ENCODE results near the gene REM2.

REM2 gene

DNA sequence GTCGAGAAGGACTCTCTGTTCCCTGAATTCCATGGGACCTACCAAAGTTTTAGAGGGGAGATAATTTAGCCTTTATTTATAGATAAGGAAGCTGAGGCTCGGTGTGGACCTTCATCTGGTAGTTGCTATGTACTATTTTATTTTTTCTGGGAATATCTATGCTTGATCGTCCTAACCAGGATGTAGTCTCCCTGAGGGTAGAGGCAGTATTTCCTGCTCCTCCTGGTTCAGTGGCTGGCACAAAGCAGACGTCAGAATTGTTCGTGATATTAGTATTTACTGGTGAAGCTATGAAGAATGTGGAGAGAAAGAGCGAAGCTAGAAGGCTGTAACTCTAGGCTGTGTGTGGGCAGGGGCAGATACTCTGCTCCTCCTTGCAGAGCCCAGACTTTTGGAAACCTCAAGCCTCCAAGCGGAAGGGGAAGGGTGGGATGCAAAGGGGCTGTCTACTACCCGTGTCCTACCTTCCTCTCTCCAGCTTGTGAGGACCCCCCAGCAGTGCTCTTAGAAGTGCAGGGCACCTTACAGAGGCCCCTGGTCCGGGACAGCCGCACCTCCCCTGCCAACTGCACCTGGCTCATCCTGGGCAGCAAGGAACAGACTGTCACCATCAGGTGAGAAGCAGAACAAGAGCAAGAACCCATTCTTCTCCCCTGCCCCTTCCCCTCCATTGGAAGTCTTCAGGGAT is 10.0 kb upstream of the REM2 start:
- DNase-seq (ENCODE audit: low read depth) = no peak

DNA sequence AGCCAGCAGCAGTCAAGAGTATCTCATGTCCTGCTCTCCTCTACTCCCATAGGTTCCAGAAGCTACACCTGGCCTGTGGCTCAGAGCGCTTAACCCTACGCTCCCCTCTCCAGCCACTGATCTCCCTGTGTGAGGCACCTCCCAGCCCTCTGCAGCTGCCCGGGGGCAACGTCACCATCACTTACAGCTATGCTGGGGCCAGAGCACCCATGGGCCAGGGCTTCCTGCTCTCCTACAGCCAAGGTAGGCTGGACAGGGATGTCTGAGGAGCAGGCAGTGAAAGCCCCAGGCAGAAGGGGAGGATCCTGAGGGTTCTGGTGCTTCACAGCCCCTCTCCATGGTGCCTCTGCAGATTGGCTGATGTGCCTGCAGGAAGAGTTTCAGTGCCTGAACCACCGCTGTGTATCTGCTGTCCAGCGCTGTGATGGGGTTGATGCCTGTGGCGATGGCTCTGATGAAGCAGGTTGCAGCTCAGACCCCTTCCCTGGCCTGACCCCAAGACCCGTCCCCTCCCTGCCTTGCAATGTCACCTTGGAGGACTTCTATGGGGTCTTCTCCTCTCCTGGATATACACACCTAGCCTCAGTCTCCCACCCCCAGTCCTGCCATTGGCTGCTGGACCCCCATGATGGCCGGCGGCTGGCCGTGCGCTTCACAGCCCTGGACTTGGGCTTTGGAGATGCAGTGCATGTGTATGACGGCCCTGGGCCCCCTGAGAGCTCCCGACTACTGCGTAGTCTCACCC is 7.8 kb upstream of the REM2 start:
- no peak for DNase-seq (ENCODE audit: low read depth)

DNA sequence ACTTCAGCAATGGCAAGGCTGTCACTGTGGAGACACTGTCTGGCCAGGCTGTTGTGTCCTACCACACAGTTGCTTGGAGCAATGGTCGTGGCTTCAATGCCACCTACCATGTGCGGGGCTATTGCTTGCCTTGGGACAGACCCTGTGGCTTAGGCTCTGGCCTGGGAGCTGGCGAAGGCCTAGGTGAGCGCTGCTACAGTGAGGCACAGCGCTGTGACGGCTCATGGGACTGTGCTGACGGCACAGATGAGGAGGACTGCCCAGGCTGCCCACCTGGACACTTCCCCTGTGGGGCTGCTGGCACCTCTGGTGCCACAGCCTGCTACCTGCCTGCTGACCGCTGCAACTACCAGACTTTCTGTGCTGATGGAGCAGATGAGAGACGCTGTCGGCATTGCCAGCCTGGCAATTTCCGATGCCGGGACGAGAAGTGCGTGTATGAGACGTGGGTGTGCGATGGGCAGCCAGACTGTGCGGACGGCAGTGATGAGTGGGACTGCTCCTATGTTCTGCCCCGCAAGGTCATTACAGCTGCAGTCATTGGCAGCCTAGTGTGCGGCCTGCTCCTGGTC is 7.2 kb upstream of the REM2 start:
- DNase-seq (ENCODE audit: low read depth) = no peak

DNA sequence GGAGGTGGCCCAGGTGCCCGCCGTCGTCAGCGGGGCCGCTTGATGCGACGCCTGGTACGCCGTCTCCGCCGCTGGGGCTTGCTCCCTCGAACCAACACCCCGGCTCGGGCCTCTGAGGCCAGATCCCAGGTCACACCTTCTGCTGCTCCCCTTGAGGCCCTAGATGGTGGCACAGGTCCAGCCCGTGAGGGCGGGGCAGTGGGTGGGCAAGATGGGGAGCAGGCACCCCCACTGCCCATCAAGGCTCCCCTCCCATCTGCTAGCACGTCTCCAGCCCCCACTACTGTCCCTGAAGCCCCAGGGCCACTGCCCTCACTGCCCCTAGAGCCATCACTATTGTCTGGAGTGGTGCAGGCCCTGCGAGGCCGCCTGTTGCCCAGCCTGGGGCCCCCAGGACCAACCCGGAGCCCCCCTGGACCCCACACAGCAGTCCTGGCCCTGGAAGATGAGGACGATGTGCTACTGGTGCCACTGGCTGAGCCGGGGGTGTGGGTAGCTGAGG is 6.0 kb upstream of the REM2 start:
- no peak for DNase-seq (ENCODE audit: low read depth)

DNA sequence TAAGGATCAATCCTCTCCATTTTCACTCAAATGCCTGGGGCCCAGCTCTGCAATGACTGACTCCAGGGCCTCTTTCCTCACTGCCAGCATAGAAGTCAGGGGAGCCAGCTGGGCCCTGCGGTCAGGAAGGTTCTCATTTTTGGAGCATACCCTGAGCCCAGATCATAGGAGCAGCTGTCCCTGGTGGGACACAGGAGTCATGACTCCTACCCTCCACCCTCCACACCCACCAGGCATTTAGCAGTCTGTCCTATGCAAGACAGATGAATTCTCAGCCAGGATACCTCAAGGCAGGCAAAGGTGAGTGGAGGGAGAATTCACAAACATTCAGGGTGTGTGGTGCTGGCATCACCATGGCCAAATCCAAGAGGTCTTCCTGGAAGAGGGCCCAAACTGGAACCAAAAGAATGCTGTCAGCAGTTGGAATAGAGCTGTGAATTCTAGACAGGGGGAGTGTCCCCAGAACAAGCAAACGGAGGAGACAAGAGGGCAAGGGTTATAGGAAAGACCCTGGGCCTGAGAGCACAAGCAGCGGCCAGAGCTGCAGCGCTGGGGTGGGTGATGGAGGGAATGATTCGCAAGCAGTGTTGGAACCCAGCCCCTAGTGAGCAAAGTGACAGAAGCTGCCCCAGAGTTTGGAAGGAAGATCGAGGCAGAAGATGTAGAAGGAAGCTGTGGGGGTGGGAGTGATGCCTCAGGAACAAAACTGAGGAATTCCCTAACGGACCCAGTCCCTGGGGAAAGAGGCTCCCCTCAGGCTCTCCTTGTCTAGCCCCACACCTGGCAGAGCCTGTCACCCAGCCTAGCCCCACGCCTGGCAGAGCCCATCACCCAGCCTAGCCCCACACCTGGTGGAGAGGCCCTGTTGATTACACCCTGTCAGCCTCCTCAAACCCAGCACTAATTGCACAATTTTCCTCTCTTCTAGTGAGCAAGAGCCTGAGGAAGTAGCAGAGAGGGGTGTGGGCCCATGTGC is 4.5 kb upstream of the REM2 start:
- no peak for DNase-seq (ENCODE audit: low read depth)

DNA sequence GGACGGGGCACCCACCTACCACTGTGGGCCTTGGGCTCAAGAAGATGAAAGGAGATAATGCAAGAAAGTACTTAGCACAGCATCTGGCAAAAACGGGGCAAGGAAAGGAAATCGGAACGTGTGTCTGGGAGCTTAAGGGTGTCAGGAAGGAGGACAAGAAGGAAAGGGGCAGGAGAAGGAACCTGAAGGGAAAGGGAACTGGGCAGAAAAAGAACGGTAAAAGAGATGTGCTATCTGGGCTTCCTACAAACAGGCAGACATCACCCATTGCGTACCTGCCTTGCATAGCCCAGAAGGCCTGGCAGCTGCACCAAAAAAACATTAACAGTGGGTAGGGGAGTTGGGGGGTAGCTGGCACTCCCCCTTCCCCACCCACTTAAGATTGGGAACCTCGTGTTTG is 958 bp upstream of the REM2 start:
- DNase-seq (ENCODE audit: low read depth) = no peak

DNA sequence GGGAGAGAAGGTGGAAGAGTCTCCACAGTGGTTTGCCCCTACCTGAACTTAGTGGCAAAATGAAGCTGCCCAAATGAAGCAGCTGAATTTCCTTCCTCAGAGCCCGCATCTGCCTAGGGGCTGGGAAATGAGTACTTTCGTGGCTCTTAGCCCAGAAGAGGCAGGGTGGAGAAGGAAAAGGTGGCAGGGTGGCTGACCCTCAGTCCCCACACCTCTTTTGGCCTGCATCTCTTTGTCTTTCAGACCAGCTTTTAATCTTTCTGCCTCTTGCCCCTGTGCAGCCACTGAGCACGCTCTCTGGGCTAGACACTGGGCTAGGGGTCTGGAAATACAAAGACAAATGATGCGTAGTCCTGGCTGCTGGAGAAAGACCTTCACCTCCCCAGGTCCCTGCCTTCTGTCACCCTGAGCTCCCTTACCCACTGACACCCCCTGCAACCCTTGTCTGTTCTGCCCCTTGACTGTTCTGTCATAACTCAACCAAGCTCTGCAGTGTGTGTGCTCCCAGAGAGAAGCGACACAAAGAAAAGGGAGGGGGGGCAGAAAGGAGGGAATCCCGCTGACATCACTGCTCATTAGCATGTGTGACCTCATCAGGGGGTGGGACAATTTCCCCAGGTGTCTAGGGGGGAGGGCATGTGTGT is 371 bp upstream of the REM2 start:
- peak; percentile 48 for DNase-seq (ENCODE audit: low read depth)

DNA sequence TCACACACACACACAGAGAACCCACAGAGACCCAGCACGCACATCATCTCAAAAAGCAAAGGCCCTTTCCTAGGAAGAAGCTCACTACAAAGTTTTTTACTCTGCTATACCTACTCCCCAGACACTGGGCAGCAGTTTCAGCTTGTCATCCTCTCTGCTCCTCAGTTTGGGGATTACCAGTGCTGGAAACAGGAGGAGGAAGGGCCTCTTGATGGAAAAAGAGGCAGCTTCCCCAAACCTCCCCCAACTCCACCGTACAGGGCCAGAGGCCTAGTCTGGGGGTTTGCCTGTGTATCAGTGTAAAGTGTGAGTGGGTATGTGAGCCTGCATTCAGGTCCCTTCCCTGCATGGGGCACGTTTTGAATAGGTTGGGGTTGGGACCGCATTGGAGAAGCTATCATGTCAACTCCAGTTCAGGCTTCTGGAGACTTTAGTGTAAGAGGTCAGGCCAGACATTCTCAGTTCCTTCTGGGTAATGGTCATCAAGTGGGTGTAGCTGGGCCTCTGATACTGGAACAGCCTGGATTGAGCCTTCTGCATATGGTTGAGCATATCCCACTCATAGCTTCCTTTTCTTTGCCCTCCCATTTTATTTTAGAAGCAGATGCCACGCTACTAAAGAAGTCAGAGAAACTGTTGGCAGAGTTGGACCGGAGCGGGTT is 1.2 kb downstream of the REM2 start:
- DNase-seq (ENCODE audit: low read depth) = no peak

DNA sequence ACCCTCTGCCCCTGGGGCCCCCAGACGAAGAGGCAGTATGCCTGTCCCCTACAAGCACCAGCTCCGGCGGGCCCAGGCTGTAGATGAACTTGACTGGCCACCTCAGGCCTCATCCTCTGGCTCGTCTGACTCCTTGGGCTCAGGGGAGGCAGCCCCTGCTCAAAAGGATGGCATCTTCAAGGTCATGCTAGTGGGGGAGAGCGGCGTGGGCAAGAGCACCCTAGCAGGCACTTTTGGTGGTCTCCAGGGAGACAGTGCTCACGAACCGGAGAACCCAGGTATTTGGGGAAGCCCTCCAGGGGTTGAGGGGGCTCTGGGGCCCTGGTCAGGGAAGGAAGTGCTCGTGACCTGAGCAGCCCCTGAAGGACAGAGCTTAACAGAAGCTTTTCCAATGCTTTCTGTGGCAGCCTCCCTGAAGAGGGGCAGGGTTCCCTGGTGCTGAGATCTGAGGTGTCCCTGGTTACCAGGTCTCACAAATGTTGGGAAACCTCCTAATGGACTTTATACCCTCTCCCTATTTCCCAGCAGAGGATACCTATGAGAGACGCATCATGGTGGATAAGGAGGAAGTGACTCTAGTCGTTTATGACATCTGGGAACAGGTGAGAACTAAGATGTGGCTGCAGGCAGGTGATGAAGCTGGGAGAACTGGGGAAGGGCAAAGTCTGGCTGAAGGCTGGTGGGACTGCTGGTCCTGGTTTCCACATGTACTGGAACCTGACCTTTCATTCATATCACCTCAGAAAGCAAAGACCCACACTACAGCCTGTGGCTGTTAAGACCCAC is 1.9 kb downstream of the REM2 start:
- DNase-seq (ENCODE audit: low read depth) = no peak

DNA sequence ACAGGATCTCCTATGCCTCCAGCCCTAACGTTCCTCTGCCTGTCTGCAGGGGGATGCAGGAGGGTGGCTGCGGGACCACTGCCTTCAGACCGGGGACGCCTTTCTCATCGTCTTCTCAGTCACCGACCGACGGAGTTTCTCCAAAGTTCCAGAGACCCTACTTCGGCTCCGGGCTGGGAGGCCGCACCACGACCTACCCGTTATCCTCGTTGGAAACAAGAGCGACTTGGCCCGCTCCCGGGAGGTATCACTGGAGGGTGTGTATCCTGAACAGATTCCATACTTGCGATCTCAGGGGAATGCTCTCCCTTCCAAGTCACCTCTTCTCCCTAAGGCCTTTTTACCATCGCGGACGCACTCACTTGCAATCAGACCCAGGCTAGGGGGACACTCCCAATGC is 3.0 kb downstream of the REM2 start:
- no peak for DNase-seq (ENCODE audit: low read depth)

DNA sequence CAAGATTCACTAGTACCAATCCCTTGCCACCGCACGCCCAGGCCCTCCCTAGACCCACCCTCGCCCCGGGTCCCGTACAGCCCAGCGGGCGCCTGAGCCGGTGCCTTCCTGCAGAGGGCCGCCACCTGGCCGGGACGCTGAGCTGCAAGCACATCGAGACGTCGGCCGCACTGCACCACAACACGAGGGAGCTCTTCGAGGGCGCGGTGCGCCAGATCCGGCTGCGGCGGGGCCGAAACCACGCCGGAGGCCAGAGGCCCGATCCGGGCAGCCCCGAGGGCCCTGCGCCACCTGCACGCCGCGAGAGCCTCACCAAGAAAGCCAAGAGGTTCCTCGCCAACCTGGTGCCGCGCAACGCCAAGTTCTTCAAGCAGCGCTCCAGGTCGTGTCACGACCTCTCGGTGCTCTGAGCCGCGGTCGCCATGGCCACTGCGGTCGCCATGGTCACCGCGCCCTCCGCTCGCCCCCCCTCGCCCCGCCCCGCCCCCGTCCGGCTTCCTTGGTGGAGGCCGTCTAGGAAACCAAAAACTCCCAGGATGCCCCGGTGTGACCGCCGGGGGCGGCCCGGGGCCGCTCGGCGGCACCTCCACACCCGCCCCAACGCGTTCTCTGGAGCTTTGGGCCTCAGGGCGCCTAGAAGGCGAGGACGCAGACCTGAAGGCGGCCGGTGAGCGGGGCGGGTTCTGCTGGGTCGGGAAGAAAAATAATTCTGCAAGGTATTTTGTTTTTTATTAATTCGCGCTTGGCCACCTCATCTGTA is 3.7 kb downstream of the REM2 start:
- peak; percentile 48 for DNase-seq (ENCODE audit: low read depth)

DNA sequence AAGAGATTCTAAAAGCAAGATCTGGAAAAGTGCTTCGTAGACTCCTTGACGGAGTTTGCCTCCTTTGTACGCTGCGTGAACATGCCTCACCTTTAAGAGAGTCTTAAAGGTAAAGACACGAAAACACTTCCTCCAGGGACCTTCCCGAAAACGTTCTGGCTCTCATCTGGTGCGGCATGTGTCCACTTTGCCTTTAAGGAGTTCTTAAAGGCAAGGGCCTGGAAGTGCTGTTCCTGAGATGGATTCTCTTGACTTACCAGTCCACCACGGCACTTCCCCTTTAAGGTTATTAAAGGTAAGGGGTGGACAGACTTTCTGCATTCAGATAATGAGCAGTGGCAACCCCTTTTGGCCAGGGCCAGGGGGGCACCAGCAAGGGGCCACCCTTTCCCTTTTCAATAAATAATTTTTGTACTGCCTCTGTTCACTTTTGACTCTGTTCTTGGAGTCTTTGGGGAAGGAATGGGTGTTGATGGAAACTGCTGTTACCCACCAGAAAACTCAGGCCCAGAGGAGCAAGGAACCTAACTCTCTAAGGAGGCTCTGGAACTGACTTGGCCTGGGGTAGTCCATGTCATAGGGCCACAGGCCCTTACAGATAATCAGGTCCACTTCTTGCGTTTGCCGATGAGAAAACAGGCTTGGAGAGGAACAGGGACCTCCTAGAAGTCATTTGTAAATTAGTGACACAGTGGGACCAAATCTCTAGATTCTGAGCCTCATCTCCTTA is 4.4 kb downstream of the REM2 start:
- DNase-seq (ENCODE audit: low read depth) = peak; percentile 92

DNA sequence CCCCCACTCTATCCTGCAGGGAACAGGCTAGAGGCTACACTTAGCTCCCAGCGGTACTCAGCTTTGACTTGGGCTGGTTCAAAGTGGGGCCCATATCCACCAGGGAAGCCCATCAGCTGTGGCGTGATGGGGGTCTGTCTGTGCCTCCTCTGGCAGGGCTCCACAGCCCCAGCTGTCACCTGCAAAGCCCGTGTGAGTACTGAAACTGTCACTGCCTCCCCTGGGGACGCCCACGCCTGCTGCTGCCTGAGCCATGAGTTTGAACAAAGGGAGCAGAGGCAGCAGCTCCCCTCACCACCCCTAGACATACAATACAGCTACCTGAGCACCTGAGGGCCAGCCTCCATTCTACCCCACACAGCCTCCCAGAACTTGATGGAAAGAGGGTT is 5.0 kb downstream of the REM2 start:
- DNase-seq (ENCODE audit: low read depth) = no peak

DNA sequence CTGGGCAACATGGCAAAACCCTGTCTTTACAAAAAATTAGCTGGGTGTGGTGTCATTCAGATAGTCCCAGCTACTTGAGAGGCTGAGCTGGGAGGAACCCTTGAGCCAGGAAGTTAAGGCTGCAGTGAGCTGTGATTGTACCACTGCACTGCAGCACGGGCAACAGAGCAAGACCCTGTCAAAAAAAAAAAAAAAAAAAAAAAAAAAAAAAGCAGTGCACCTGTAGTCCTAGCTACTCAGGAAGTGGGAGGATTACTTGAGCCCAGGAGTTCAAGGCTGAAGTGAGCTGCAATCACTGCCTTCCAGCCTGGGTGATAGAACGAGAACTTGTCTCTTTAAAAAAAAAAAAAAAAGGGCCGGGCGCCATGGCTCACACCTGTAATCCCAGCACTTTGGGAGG is 5.6 kb downstream of the REM2 start:
- DNase-seq (ENCODE audit: low read depth) = no peak

DNA sequence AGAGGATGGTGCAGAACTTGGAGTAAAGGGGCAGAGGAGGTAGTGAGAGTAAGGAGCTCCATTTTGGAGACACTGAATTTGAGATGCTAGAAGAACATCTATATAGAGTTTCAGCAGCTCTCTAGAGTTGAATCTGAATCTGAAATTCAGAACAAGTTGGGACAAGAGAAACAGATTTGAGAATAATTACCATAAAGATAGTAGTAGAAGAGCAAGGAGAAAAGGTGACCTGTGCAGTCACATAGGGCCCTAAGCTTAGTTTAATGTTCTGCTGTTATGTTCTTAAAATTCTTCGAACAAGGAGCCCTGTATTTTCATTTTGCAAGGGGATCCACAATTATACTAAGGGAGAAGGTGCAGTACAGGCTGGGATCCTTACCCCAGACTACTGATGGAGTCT is 7.4 kb downstream of the REM2 start:
- DNase-seq (ENCODE audit: low read depth) = no peak

DNA sequence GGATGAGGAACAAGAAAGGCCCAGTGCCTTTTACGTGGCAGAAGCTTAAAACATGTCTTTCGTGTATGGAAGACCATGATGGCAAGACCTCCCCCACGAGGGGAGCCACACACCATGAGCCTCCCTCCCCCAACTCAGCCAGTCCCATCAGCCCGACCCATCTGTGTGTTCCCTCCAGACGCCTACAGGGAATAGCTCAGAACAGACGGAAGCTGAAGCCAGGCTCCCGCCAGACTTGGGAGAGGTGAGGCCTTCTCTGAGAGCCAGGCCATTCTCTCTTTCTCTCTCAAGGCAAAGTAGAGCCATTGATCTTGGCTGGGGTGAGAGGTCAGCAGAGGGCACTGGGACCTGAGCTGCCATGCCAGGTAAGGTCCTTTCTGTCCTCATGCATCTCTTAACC is 9.5 kb downstream of the REM2 start:
- no peak for DNase-seq (ENCODE audit: low read depth)

DNA sequence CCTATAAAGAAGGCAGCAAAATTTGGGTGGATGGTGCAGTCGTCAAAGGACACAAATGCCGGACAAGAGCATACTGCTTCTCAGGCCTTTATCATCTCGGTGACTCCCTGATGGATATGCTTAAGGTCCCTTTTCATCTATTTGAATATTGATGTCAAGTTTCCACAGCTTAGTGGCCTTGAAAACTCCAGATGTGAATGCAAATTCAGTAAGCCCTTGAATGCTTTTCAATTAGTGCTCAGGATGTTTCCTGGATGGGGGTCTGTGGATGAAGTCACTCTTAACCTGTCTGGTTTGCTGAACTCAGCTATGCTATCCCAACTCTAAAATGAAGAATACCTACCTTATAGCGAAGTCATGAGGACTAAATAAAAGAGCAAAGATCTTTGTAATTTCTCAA is 10.7 kb downstream of the REM2 start:
- DNase-seq (ENCODE audit: low read depth) = no peak

DNA sequence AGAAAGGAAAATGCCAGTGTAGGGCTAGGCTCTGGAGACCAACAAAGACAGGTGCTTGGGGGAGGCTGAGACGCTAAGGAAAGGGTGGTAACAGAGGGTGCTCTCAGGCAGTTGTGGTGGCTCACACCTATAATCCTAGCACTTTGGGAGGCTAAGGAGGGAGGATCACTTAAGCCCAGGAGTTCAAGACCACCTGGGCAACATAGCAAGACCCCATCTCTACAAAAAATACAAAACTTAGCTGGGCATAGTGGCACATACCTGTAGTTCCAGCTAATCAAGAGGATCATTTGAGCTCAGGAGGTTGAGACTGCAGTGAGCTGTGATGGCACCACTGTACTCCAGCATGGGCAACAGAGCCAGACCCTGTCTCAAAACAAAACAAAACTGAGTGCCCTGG is 12.4 kb downstream of the REM2 start:
- DNase-seq (ENCODE audit: low read depth) = no peak

DNA sequence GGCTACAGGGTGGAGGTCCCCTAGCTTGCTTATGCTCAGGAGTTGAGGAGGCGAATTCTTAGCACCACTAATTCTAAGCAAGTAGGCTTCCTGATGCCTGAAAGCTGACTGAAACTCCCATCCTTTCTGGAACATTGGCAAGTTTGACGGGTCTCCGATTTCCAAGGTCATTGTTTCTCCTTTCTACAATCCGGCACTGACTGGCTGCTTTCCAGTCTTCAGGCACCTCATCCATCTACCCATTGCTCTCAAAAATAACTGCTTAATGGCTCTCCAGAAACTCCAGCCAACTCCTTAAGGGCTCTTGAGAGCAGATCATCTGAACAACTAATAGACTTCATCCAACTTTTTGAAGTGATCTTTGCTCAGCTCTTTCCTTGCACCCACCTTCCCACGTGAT is 13.3 kb downstream of the REM2 start:
- no peak for DNase-seq (ENCODE audit: low read depth)
